DOHH2 (cell line): ENCODE results near the gene TMEM215.
"Not testable (repeated sequence)": the region's sequence is repeated elsewhere in the genome, so short reads cannot be mapped to it uniquely, and the experiment has no call there.

ENCODE experiments used
- H3F3A ChIP-seq: fragments of 200-600 bp; sonication (generic), shearing (Covaris generic); 2 replicates; pipeline ENCODE4 v1.6.0; 2016; ENCODE audit warnings: antibody characterized with exemption, mild to moderate bottlenecking; ENCODE audit not compliant: control insufficient read depth, insufficient read depth
- H3K27ac ChIP-seq: fragments of 200-600 bp; sonication (generic); 2 replicates; pipeline ENCODE4 v1.5.1; 2014; ENCODE audit warnings: low read depth, mild to moderate bottlenecking, low read length, moderate library complexity
- H3K27me3 ChIP-seq: fragments of 200-600 bp; sonication (generic); 2 replicates; pipeline ENCODE4 v1.6.1; 2014; ENCODE audit warnings: mild to moderate bottlenecking, low read length, mixed read lengths; ENCODE audit not compliant: control insufficient read depth
- H3K36me3 ChIP-seq: fragments of 200-600 bp; sonication (generic); 2 replicates; pipeline ENCODE4 v1.6.1; 2014; ENCODE audit warnings: mild to moderate bottlenecking, low read length, moderate library complexity, mixed read lengths; ENCODE audit not compliant: control insufficient read depth
- H3K4me1 ChIP-seq: fragments of 200-600 bp; sonication (generic); 2 replicates; pipeline ENCODE4 v1.6.1; 2014; ENCODE audit warnings: mild to moderate bottlenecking, low read length, mixed read lengths; ENCODE audit not compliant: control insufficient read depth
- H3K4me2 ChIP-seq: fragments of 200-600 bp; sonication (generic); 2 replicates; pipeline ENCODE4 v1.6.0; 2014; ENCODE audit warnings: mild to moderate bottlenecking, low read length, moderate library complexity
- H3K4me3 ChIP-seq: fragments of 200-600 bp; sonication (generic); 2 replicates; pipeline ENCODE4 v1.5.1; 2014; ENCODE audit warnings: mild to moderate bottlenecking, low read length, mixed read lengths
- H3K79me2 ChIP-seq: fragments of 200-600 bp; sonication (generic); 2 replicates; pipeline ENCODE4 v1.6.1; 2014; ENCODE audit warnings: mild to moderate bottlenecking, low read length, mixed read lengths; ENCODE audit not compliant: control insufficient read depth
- H3K9me2 ChIP-seq: fragments of 200-600 bp; sonication (generic); replicated peaks from 2 replicates; pipeline ENCODE4 v1.6.1; 2014; ENCODE audit warnings: mild to moderate bottlenecking, low read length, mixed read lengths; ENCODE audit not compliant: control insufficient read depth
- H3K9me3 ChIP-seq: fragments of 200-600 bp; sonication (generic); 2 replicates; pipeline ENCODE4 v1.6.1; 2014; ENCODE audit warnings: antibody characterized with exemption, low read length, mixed read lengths; ENCODE audit not compliant: control insufficient read depth, insufficient read depth
- H4K20me1 ChIP-seq: fragments of 200-600 bp; sonication (generic); 2 replicates; pipeline ENCODE4 v1.6.0; 2014; ENCODE audit warnings: low read depth, mild to moderate bottlenecking, antibody characterized with exemption, low read length, moderate library complexity; ENCODE audit not compliant: control insufficient read depth, insufficient read depth
- CTCF ChIP-seq: fragments of 200-600 bp; sonication (generic); IDR thresholded peaks from one replicate; pipeline ENCODE4 v1.5.1; 2014; ENCODE audit warnings: antibody characterized with exemption, mild to moderate bottlenecking, low read depth, low read length; ENCODE audit not compliant: poor library complexity, severe bottlenecking
- EZH2phosphoT487 ChIP-seq: fragments of 200-600 bp; sonication (generic); IDR thresholded peaks from 2 replicates; pipeline ENCODE4 v1.6.1; 2017; ENCODE audit warnings: borderline replicate concordance, mild to moderate bottlenecking, antibody characterized with exemption, low read length, moderate library complexity, mixed read lengths

Gene TMEM215

GRCh38 chr9:32782476-32783167, 718 bp upstream of the TMEM215 start:
- no peaks in the 10 kb centered on the region for H4K20me1 ChIP-seq
- no peak overlapping the region for H3K27ac ChIP-seq
- TF ChIP-seq EZH2phosphoT487: no peak
- TF ChIP-seq CTCF: no peak
- H3K27me3 ChIP-seq: no peaks in the 10 kb centered on the region
- H3K36me3 ChIP-seq: no peaks in the 10 kb centered on the region
- H3K9me3 ChIP-seq: no peaks in the 10 kb centered on the region
- no peaks in the 10 kb centered on the region for H3K79me2 ChIP-seq
- no peaks in the 10 kb centered on the region for H3K9me2 ChIP-seq
- no peaks in the 10 kb centered on the region for H3K4me1 ChIP-seq
- no peak overlapping the region for H3K4me2 ChIP-seq
- no peak overlapping the region for H3K4me3 ChIP-seq
- no peaks in the 10 kb centered on the region for H3F3A ChIP-seq

- H3F3A ChIP-seq: no peaks in the 10 kb centered on the region
- H3K9me2 ChIP-seq: no peaks in the 10 kb centered on the region
- no peaks in the 10 kb centered on the region for H3K79me2 ChIP-seq
- no peak overlapping the region for H3K27ac ChIP-seq
- H3K4me2 ChIP-seq: no peak overlapping the region
- H3K36me3 ChIP-seq: no peaks in the 10 kb centered on the region
- no peaks in the 10 kb centered on the region; the same call in 1 of the 2 replicates for H3K27me3 ChIP-seq
- no peaks in the 10 kb centered on the region for H3K9me3 ChIP-seq
- no peak for TF ChIP-seq EZH2phosphoT487
- TF ChIP-seq CTCF: no peak
- H4K20me1 ChIP-seq: no peaks in the 10 kb centered on the region
- no peak overlapping the region for H3K4me3 ChIP-seq
- H3K4me1 ChIP-seq: no peaks in the 10 kb centered on the region
Measured at GRCh38 chr9:32787816-32788215, 4.5 kb downstream of the TMEM215 start.

- not testable (repeated sequence) for H3K4me2 ChIP-seq, H3K27me3 ChIP-seq, H3K9me3 ChIP-seq, H3K27ac ChIP-seq, H4K20me1 ChIP-seq, H3K79me2 ChIP-seq, H3K9me2 ChIP-seq, H3K36me3 ChIP-seq, H3K4me1 ChIP-seq, H3F3A ChIP-seq, H3K4me3 ChIP-seq
Measured at GRCh38 chr9:32796015-32796414, 12.7 kb downstream of the TMEM215 start.

- no peaks in the 10 kb centered on the region for H3F3A ChIP-seq
- no peaks in the 10 kb centered on the region for H4K20me1 ChIP-seq
- no peaks in the 10 kb centered on the region for H3K9me3 ChIP-seq
- H3K9me2 ChIP-seq: no peaks in the 10 kb centered on the region
- no peak overlapping the region for H3K4me2 ChIP-seq
- TF ChIP-seq EZH2phosphoT487 (no peak), CTCF (no peak)
- no peaks in the 10 kb centered on the region for H3K79me2 ChIP-seq
- H3K27me3 ChIP-seq: peaks cover 5% of the 10 kb centered on the region; the same call in 1 of the 2 replicates
- no peak overlapping the region for H3K27ac ChIP-seq
- no peak overlapping the region for H3K4me3 ChIP-seq
- no peaks in the 10 kb centered on the region for H3K36me3 ChIP-seq
- no peaks in the 10 kb centered on the region for H3K4me1 ChIP-seq
Measured at GRCh38 chr9:32801530-32801929, 18.2 kb downstream of the TMEM215 start.
